Epidermal melanocyte (primary cell): ENCODE results near the gene KSR1.

Experiments used
- DNase-seq: peaks from one replicate; pipeline ENCODE4 v3.0.0; 2011; ENCODE audit warnings: low spot score; ENCODE audit not compliant: insufficient read length

KSR1 gene

GRCh38 chr17:27533874-27534815 is 77.9 kb downstream of the KSR1 start:
- peak; percentile 28 for DNase-seq

- DNase-seq: no peak
Observed at GRCh38 chr17:27535178-27535928, 79.1 kb downstream of the KSR1 start.

GRCh38 chr17:27535975-27536374 is 79.7 kb downstream of the KSR1 start:
- no peak for DNase-seq

- no peak for DNase-seq
Observed at GRCh38 chr17:27536781-27537180, 80.5 kb downstream of the KSR1 start.

- DNase-seq: no peak
Observed at GRCh38 chr17:27538156-27538955, 82.1 kb downstream of the KSR1 start.

- no peak for DNase-seq
Observed at GRCh38 chr17:27539152-27539551, 82.9 kb downstream of the KSR1 start.

GRCh38 chr17:27539794-27540317 is 83.6 kb downstream of the KSR1 start:
- no peak for DNase-seq

- DNase-seq: peak; percentile 31
Observed at GRCh38 chr17:27540318-27541101, 84.3 kb downstream of the KSR1 start.

- no peak for DNase-seq
Observed at GRCh38 chr17:27541301-27542023, 85.2 kb downstream of the KSR1 start.

- no peak for DNase-seq
Observed at GRCh38 chr17:27542841-27543463, 86.7 kb downstream of the KSR1 start.

GRCh38 chr17:27543464-27543856 is 87.2 kb downstream of the KSR1 start:
- DNase-seq: no peak

- DNase-seq: no peak
Observed at GRCh38 chr17:27543958-27544349, 87.7 kb downstream of the KSR1 start.

- DNase-seq: no peak
Observed at GRCh38 chr17:27544350-27545131, 88.3 kb downstream of the KSR1 start.

GRCh38 chr17:27545562-27546229 is 89.4 kb downstream of the KSR1 start:
- no peak for DNase-seq

- no peak for DNase-seq
Observed at GRCh38 chr17:27546624-27547300, 90.5 kb downstream of the KSR1 start.

- DNase-seq: no peak
Observed at GRCh38 chr17:27547301-27547683, 91.0 kb downstream of the KSR1 start.

- no peak for DNase-seq
Observed at GRCh38 chr17:27548369-27548768, 92.1 kb downstream of the KSR1 start.
